Keratinocyte (primary cell): ENCODE data around the gene MOGAT1.

Experiments
- EZH2 ChIP-seq: IDR thresholded peaks from one replicate; pipeline ENCODE4 v1.6.1; 2012; ENCODE audit warnings: inconsistent platforms, mild to moderate bottlenecking, low read length, moderate library complexity
- TF ChIP-seq, protein P1 (sequence below), 3 experiments: IDR thresholded peaks in 1 of 3; conservative IDR thresholded peaks in 1 of 3; optimal IDR thresholded peaks in 1 of 3; 2 replicates in 2 of 3; 3 replicates in 1 of 3; pipeline versions ENCODE3 to v1.5.1; 2011; ENCODE audit warnings: low read length in 3 of 3, mild to moderate bottlenecking in 3 of 3, moderate library complexity in 2 of 3, control low read depth in 1 of 3, inconsistent platforms in 1 of 3; ENCODE audit not compliant: insufficient read depth in 2 of 3; ENCODE audit errors: extremely low read depth in 1 of 3

DNA sequence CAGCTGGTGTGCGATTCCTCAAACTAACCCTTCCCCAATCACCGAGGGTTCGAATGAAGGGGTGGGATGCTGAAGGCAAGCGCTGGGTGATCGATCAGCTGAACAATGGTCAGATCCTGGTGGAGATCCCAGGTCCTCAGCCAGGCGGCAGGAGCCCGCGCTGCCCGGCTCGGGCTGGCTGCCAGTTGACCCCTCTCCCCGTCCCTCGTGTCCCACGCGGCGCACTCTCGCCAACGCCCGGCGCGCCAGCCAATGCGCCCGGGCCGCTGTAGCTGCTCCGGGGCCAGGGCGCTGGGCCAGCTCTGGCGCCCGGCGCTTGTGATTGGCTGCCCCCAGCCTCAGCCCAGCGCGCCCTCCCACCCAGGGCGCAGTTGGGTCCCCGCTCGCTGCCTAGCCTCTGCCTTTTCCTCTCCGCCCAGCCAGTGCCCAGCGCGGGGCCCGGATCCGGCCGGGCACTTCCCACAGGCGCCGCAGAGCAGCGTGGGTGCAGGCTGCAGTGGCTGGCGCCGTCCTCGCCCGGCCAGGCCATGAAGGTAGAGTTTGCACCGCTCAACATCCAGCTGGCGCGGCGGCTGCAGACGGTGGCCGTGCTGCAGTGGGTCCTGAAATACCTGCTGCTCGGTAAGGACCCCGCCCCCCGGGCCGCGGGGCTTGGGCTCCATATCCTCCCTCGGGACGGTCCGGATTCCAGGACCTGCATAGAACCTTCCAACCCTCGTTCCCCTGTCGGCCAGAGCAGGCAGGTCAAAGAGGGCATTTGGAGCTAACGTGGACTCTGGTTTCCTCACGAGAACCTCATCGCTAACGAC lies at the start of gene MOGAT1:
- TF ChIP-seq, protein P1, sequence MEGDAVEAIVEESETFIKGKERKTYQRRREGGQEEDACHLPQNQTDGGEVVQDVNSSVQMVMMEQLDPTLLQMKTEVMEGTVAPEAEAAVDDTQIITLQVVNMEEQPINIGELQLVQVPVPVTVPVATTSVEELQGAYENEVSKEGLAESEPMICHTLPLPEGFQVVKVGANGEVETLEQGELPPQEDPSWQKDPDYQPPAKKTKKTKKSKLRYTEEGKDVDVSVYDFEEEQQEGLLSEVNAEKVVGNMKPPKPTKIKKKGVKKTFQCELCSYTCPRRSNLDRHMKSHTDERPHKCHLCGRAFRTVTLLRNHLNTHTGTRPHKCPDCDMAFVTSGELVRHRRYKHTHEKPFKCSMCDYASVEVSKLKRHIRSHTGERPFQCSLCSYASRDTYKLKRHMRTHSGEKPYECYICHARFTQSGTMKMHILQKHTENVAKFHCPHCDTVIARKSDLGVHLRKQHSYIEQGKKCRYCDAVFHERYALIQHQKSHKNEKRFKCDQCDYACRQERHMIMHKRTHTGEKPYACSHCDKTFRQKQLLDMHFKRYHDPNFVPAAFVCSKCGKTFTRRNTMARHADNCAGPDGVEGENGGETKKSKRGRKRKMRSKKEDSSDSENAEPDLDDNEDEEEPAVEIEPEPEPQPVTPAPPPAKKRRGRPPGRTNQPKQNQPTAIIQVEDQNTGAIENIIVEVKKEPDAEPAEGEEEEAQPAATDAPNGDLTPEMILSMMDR (optimal IDR thresholded peaks at IDR 0.05 in 1 of 3, IDR thresholded peaks at IDR 0.05 in 1 of 3, conservative IDR thresholded peaks at IDR 0.05 in 1 of 3; ENCODE audit: extremely low read depth in 1 of 3, insufficient read depth in 2 of 3, low read length in 3 of 3) = no peak
- TF ChIP-seq EZH2 = peak; percentile 3
